Ishikawa (cell line): Measurements from ENCODE around the gene MYF6.

Source experiments
- EP300 ChIP-seq: IDR thresholded peaks from 2 replicates; pipeline ENCODE4 v1.6.1; 2012; ENCODE audit warnings: borderline replicate concordance
- YY1 ChIP-seq: IDR thresholded peaks from 2 replicates; pipeline ENCODE4 v1.6.1; 2012; ENCODE audit warnings: low read depth

GRCh38 chr12:80712866-80713265 lies 5.4 kb downstream of the MYF6 start:
- TF ChIP-seq EP300 (no peak), YY1 (no peak)
